Measurements from ENCODE around the gene RERE.
"Not testable (repeated sequence)": the region's sequence is repeated elsewhere in the genome, so short reads cannot be mapped to it uniquely, and the experiment has no call there.

RERE gene

GRCh38 chr1:8642114-8642513 lies 175.3 kb downstream of the RERE start:
- DNase-seq (ENCODE audit: low read depth, low spot score) = no peak

- DNase-seq (ENCODE audit: low read depth, low spot score) = no peak
These were observed 176.0 kb downstream of the RERE start for GRCh38 chr1:8641377-8641997.

- DNase-seq (ENCODE audit: low read depth, low spot score) = no peak
These were observed 176.5 kb downstream of the RERE start for GRCh38 chr1:8640950-8641349.

- DNase-seq (ENCODE audit: low read depth, low spot score) = no peak
These were observed 178.3 kb downstream of the RERE start for GRCh38 chr1:8639148-8639547.

- DNase-seq (ENCODE audit: low read depth, low spot score) = no peak
These were observed 183.5 kb downstream of the RERE start for GRCh38 chr1:8633741-8634501.

GRCh38 chr1:8632102-8632501 lies 185.3 kb downstream of the RERE start:
- no peak for DNase-seq (ENCODE audit: low read depth, low spot score)

GRCh38 chr1:8631163-8631562 lies 186.3 kb downstream of the RERE start:
- no peak for DNase-seq (ENCODE audit: low read depth, low spot score)

GRCh38 chr1:8629241-8630091 lies 188.0 kb downstream of the RERE start:
- DNase-seq (ENCODE audit: low read depth, low spot score) = no peak

- no peak for DNase-seq (ENCODE audit: low read depth, low spot score)
These were observed 188.8 kb downstream of the RERE start for GRCh38 chr1:8628606-8629005.

- DNase-seq (ENCODE audit: low read depth, low spot score) = no peak
These were observed 189.7 kb downstream of the RERE start for GRCh38 chr1:8627728-8628127.

GRCh38 chr1:8625981-8626898 lies 191.2 kb downstream of the RERE start:
- no peak for DNase-seq (ENCODE audit: low read depth, low spot score)

GRCh38 chr1:8625491-8625890 lies 191.9 kb downstream of the RERE start:
- no peak for DNase-seq (ENCODE audit: low read depth, low spot score)

GRCh38 chr1:8623651-8624192 lies 193.7 kb downstream of the RERE start:
- not testable (repeated sequence) for DNase-seq (ENCODE audit: low read depth, low spot score)

- not testable (repeated sequence) for DNase-seq (ENCODE audit: low read depth, low spot score)
These were observed 195.6 kb downstream of the RERE start for GRCh38 chr1:8621785-8622348.

GRCh38 chr1:8621034-8621582 lies 196.3 kb downstream of the RERE start:
- not testable (repeated sequence) for DNase-seq (ENCODE audit: low read depth, low spot score)

GRCh38 chr1:8619917-8620502 lies 197.4 kb downstream of the RERE start:
- DNase-seq (ENCODE audit: low read depth, low spot score) = not testable (repeated sequence)

GRCh38 chr1:8619419-8619818 lies 198.0 kb downstream of the RERE start:
- not testable (repeated sequence) for DNase-seq (ENCODE audit: low read depth, low spot score)

- DNase-seq (ENCODE audit: low read depth, low spot score) = not testable (repeated sequence)
These were observed 200.6 kb downstream of the RERE start for GRCh38 chr1:8616791-8617190.

- not testable (repeated sequence) for DNase-seq (ENCODE audit: low read depth, low spot score)
These were observed 205.6 kb downstream of the RERE start for GRCh38 chr1:8611634-8612515.

Data from iPS DF 19.7 (cell line).